Liver (tissue), 3 donors: ENCODE results near the gene LGALS14.
"Not testable (repeated sequence)": the region's sequence is repeated elsewhere in the genome, so short reads cannot be mapped to it uniquely, and the experiment has no call there.

ENCODE experiments used
- EGR1 ChIP-seq, 2 donors: IDR thresholded peaks; 2 replicates each; pipeline ENCODE4 v1.6.1; 2016 to 2018; ENCODE audit warnings: antibody characterized with exemption in 2 of 2, low read depth in 2 of 2
- JUND ChIP-seq, 2 donors: IDR thresholded peaks; 2 replicates each; pipeline ENCODE4 v1.6.1; 2016; ENCODE audit warnings: antibody characterized with exemption in 2 of 2
- RAD21 ChIP-seq, 2 donors: IDR thresholded peaks; 2 replicates each; pipeline ENCODE4 v1.6.1; 2016; ENCODE audit warnings: antibody characterized with exemption in 2 of 2, mild to moderate bottlenecking in 2 of 2
- RXRA ChIP-seq, 2 donors: IDR thresholded peaks; 2 replicates each; pipeline ENCODE4 v1.6.1; 2017 to 2018; ENCODE audit warnings: antibody characterized with exemption in 2 of 2, mild to moderate bottlenecking in 1 of 2
- TAF1 ChIP-seq: conservative IDR thresholded peaks from 2 replicates; pipeline ENCODE4 v1.6.1; 2016; ENCODE audit warnings: antibody characterized with exemption, mild to moderate bottlenecking
- YY1 ChIP-seq: IDR thresholded peaks from 2 replicates; pipeline ENCODE4 v1.6.1; 2016; ENCODE audit warnings: antibody characterized with exemption, mild to moderate bottlenecking
- TF ChIP-seq, protein P1 (sequence below): fragments of 150-350 bp; IDR thresholded peaks from 2 replicates; pipeline ENCODE4 v1.5.1; 2017; ENCODE audit warnings: improper control_type of control experiment, low read depth, low read length; ENCODE audit not compliant: missing input control
- TF ChIP-seq, protein P2 (sequence below): IDR thresholded peaks from 2 replicates; pipeline ENCODE4 v1.6.1; 2016; ENCODE audit warnings: antibody characterized with exemption, mild to moderate bottlenecking
- TF ChIP-seq, protein P3 (sequence below): IDR thresholded peaks from 2 replicates; pipeline ENCODE4 v1.6.1; 2016; ENCODE audit warnings: antibody characterized with exemption
- donor health status: healthy.
- donor health status: healthy.

DNA sequence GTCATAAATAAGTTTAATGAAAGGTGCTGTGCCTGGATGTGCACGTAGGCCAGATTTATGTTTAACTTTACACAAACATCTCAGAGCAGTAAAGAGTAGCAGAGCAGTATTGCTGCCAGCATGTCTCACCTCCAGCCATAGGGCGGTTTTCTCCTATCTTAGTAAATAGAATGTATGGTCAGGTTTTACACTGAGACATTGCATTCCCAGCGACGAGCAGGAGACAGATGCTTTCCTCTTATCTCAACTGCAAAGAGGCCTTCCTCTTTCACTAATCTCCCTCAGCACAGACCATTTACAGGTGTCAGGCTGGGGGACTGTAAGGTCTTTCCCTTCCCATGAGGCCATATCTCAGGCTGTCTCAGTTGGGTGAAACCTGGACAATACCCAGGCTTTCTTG is 15.6 kb upstream of the LGALS14 start:
- TF ChIP-seq, protein P1, sequence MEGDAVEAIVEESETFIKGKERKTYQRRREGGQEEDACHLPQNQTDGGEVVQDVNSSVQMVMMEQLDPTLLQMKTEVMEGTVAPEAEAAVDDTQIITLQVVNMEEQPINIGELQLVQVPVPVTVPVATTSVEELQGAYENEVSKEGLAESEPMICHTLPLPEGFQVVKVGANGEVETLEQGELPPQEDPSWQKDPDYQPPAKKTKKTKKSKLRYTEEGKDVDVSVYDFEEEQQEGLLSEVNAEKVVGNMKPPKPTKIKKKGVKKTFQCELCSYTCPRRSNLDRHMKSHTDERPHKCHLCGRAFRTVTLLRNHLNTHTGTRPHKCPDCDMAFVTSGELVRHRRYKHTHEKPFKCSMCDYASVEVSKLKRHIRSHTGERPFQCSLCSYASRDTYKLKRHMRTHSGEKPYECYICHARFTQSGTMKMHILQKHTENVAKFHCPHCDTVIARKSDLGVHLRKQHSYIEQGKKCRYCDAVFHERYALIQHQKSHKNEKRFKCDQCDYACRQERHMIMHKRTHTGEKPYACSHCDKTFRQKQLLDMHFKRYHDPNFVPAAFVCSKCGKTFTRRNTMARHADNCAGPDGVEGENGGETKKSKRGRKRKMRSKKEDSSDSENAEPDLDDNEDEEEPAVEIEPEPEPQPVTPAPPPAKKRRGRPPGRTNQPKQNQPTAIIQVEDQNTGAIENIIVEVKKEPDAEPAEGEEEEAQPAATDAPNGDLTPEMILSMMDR = not testable (repeated sequence)
- not testable (repeated sequence) for TF ChIP-seq EGR1 (IDR thresholded peaks at IDR 0.05; ENCODE audit: low read depth in 2 of 2); JUND (IDR thresholded peaks at IDR 0.05); YY1; RXRA (IDR thresholded peaks at IDR 0.05); TAF1; RAD21 (IDR thresholded peaks at IDR 0.05)
- TF ChIP-seq, protein P2, sequence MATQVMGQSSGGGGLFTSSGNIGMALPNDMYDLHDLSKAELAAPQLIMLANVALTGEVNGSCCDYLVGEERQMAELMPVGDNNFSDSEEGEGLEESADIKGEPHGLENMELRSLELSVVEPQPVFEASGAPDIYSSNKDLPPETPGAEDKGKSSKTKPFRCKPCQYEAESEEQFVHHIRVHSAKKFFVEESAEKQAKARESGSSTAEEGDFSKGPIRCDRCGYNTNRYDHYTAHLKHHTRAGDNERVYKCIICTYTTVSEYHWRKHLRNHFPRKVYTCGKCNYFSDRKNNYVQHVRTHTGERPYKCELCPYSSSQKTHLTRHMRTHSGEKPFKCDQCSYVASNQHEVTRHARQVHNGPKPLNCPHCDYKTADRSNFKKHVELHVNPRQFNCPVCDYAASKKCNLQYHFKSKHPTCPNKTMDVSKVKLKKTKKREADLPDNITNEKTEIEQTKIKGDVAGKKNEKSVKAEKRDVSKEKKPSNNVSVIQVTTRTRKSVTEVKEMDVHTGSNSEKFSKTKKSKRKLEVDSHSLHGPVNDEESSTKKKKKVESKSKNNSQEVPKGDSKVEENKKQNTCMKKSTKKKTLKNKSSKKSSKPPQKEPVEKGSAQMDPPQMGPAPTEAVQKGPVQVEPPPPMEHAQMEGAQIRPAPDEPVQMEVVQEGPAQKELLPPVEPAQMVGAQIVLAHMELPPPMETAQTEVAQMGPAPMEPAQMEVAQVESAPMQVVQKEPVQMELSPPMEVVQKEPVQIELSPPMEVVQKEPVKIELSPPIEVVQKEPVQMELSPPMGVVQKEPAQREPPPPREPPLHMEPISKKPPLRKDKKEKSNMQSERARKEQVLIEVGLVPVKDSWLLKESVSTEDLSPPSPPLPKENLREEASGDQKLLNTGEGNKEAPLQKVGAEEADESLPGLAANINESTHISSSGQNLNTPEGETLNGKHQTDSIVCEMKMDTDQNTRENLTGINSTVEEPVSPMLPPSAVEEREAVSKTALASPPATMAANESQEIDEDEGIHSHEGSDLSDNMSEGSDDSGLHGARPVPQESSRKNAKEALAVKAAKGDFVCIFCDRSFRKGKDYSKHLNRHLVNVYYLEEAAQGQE = not testable (repeated sequence)
- TF ChIP-seq, protein P3, sequence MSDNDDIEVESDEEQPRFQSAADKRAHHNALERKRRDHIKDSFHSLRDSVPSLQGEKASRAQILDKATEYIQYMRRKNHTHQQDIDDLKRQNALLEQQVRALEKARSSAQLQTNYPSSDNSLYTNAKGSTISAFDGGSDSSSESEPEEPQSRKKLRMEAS = not testable (repeated sequence)
